Vagina (tissue), 2 donors: Measurements from ENCODE around the gene TTF2. TPM values are rescaled to one million over a fixed set of nuclear protein-coding genes. Genes with fewer than 3 reads are reported as not detected.
A peak's percentile ranks its signal among the peaks of the same experiment; 100 is the strongest.

Experiments
- DNase-seq, 2 donors: peaks; one replicate each; pipeline ENCODE4 v3.0.0-alpha.2; 2017; ENCODE audit errors: extremely low spot score in 2 of 2
- H3K27ac ChIP-seq: fragments of 200-600 bp; sonication (generic); one replicate; pipeline ENCODE4 v1.5.1; 2019
- H3K27me3 ChIP-seq: fragments of 200-600 bp; sonication (generic); one replicate; pipeline ENCODE4 v1.5.1; 2019
- H3K36me3 ChIP-seq, 2 donors: fragments of 200-600 bp; sonication (generic); one replicate each; pipeline ENCODE4 v1.5.1; 2017 to 2019
- H3K4me1 ChIP-seq: fragments of 200-600 bp; sonication (generic); one replicate; pipeline ENCODE4 v1.5.1; 2019
- H3K4me3 ChIP-seq, 2 donors: fragments of 200-600 bp; sonication (generic); 1 replicate in 1 of 2; 2 replicates in 1 of 2; pipeline ENCODE4 v1.5.1; 2016 to 2019
- H3K9me3 ChIP-seq: fragments of 200-600 bp; sonication (generic); one replicate; pipeline ENCODE4 v1.5.1; 2019
- POLR2A ChIP-seq, 2 donors: fragments of 450-650 bp; IDR thresholded peaks; one replicate each; pipeline ENCODE4 v1.6.1; 2017; ENCODE audit warnings: antibody characterized with exemption in 2 of 2, mild to moderate bottlenecking in 2 of 2, moderate library complexity in 2 of 2
- POLR2AphosphoS5 ChIP-seq, 2 donors: sonication (generic); formaldehyde crosslinking; IDR thresholded peaks; one replicate each; pipeline ENCODE4 v1.9.0; 2017; ENCODE audit warnings: antibody characterized with exemption in 2 of 2, mild to moderate bottlenecking in 2 of 2, low read depth in 1 of 2; ENCODE audit not compliant: insufficient read depth in 1 of 2
- intact Hi-C: fragments of 100-400 bp; cut with DNase I; formaldehyde crosslinking; loops from one replicate; pipeline ENCODE4 v1.15.1; 2023
- total RNA-seq: library from RNA; depleted of rRNA; stranded (reverse); fragments of >200 nt; gene quantifications from one replicate; pipeline ENCODE4 v1.2.3, GENCODE V29; 2016
- TF ChIP-seq, protein P1 (sequence below), 3 experiments: fragments of 450-650 bp in 2 of 3; fragments of 200-600 bp in 1 of 3; sonication (generic) in 1 of 3; IDR thresholded peaks; one replicate each; pipeline ENCODE4 v1.5.1; 2017 to 2019; ENCODE audit warnings: antibody characterized with exemption in 3 of 3, mild to moderate bottlenecking in 2 of 3, moderate library complexity in 2 of 3

The TTF2 gene
- total RNA-seq, 1 donor from 2014 or later = 7.6 TPM

- H3K36me3 ChIP-seq = no peaks in the 10 kb centered on the region
- no peaks in the 10 kb centered on the region for H3K9me3 ChIP-seq
- peak; percentile 97 to 98 for DNase-seq
- H3K4me3 ChIP-seq = peak within 1 kb of the TSS; percentile 79 to 80
- no peaks in the 10 kb centered on the region for H3K27me3 ChIP-seq
- H3K27ac ChIP-seq = peak within 1 kb of the TSS; percentile 89
- peaks cover 13% of the 10 kb centered on the region for H3K4me1 ChIP-seq
- intact Hi-C loops = loop anchor here (5.0 kb wide), 2 partner anchors 54 to 161 kb away; no protein-coding TSS in a partner anchor
- TF ChIP-seq POLR2A (IDR thresholded peaks at IDR 0.05) (no peak), POLR2AphosphoS5 (IDR thresholded peaks at IDR 0.05; ENCODE audit: insufficient read depth in 1 of 2, low read depth in 1 of 2) (peak; percentile 61 to 84)
- TF ChIP-seq, protein P1, sequence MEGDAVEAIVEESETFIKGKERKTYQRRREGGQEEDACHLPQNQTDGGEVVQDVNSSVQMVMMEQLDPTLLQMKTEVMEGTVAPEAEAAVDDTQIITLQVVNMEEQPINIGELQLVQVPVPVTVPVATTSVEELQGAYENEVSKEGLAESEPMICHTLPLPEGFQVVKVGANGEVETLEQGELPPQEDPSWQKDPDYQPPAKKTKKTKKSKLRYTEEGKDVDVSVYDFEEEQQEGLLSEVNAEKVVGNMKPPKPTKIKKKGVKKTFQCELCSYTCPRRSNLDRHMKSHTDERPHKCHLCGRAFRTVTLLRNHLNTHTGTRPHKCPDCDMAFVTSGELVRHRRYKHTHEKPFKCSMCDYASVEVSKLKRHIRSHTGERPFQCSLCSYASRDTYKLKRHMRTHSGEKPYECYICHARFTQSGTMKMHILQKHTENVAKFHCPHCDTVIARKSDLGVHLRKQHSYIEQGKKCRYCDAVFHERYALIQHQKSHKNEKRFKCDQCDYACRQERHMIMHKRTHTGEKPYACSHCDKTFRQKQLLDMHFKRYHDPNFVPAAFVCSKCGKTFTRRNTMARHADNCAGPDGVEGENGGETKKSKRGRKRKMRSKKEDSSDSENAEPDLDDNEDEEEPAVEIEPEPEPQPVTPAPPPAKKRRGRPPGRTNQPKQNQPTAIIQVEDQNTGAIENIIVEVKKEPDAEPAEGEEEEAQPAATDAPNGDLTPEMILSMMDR (IDR thresholded peaks at IDR 0.05) = peak; percentile 17 to 63 (median 51)
Observed at GRCh38 chr1:117121589-117122329, 61.6 kb downstream of the TTF2 start, which contains the start of gene TRIM45. Gene TRIM45, minus strand, starts transcription at chr1:117121749. Its CDS starts 548 bp downstream, at chr1:117121201.

- TF ChIP-seq POLR2AphosphoS5 (IDR thresholded peaks at IDR 0.05; ENCODE audit: insufficient read depth in 1 of 2, low read depth in 1 of 2) = no peak
- TF ChIP-seq, protein P1 (IDR thresholded peaks at IDR 0.05) = no peak
- TF ChIP-seq POLR2A (IDR thresholded peaks at IDR 0.05) = no peak
- Histone ChIP-seq H3K4me1 (peaks cover 13% of the 10 kb centered on the region), H3K27ac (peak overlapping the region; percentile 89), H3K27me3 (no peaks in the 10 kb centered on the region), H3K9me3 (no peaks in the 10 kb centered on the region), H3K4me3 (peak overlapping the region; percentile 79 to 80), H3K36me3 (no peaks in the 10 kb centered on the region)
- no peak for DNase-seq
- intact Hi-C loops = loop anchor here (5.0 kb wide), 2 partner anchors 55 to 160 kb away; no protein-coding TSS in a partner anchor
Observed at GRCh38 chr1:117122330-117123025, 62.4 kb downstream of the TTF2 start.

GRCh38 chr1:117123274-117123673 lies 63.1 kb downstream of the TTF2 start:
- DNase-seq = no peak
- H3K36me3 ChIP-seq = no peaks in the 10 kb centered on the region
- TF ChIP-seq POLR2A (IDR thresholded peaks at IDR 0.05) (no peak), POLR2AphosphoS5 (IDR thresholded peaks at IDR 0.05; ENCODE audit: insufficient read depth in 1 of 2, low read depth in 1 of 2) (no peak)
- TF ChIP-seq, protein P1 (IDR thresholded peaks at IDR 0.05) = no peak
- intact Hi-C loops = loop anchor here (5.0 kb wide), 2 partner anchors 56 to 159 kb away; no protein-coding TSS in a partner anchor
- H3K4me3 ChIP-seq = no peak overlapping the region
- no peak overlapping the region for H3K27ac ChIP-seq
- H3K27me3 ChIP-seq = no peaks in the 10 kb centered on the region
- peaks cover 13% of the 10 kb centered on the region for H3K4me1 ChIP-seq
- H3K9me3 ChIP-seq = no peaks in the 10 kb centered on the region

GRCh38 chr1:117124661-117125060 lies 64.5 kb downstream of the TTF2 start:
- no peak overlapping the region for H3K4me3 ChIP-seq
- no peaks in the 10 kb centered on the region for H3K9me3 ChIP-seq
- no peak overlapping the region for H3K27ac ChIP-seq
- H3K4me1 ChIP-seq = peaks cover 13% of the 10 kb centered on the region
- H3K36me3 ChIP-seq = no peaks in the 10 kb centered on the region
- TF ChIP-seq POLR2AphosphoS5 (IDR thresholded peaks at IDR 0.05; ENCODE audit: insufficient read depth in 1 of 2, low read depth in 1 of 2) (no peak), POLR2A (IDR thresholded peaks at IDR 0.05) (no peak)
- TF ChIP-seq, protein P1 (IDR thresholded peaks at IDR 0.05) = no peak
- intact Hi-C loops = loop anchor here (5.0 kb wide), 2 partner anchors 57 to 158 kb away; no protein-coding TSS in a partner anchor
- DNase-seq = no peak
- H3K27me3 ChIP-seq = no peaks in the 10 kb centered on the region
